Astrocyte (in vitro differentiated cells and primary cell): ENCODE data around the gene VWC2L. TPM values are rescaled to one million over a fixed set of nuclear protein-coding genes. Genes with fewer than 3 reads are reported as not detected.

Experiments
- DNase-seq: peaks from one replicate; pipeline ENCODE4 v3.0.0-alpha.2; 2010; ENCODE audit warnings: low read depth
- FAIRE-seq: peaks from 2 replicates; lab custom pipeline; 2011; peaks lifted over from hg19 to GRCh38; lab: Jason Lieb, UNC
- H2AFZ ChIP-seq: 2 replicates; pipeline ENCODE4 v1.6.0; 2012; ENCODE audit warnings: low read depth, low read length, inconsistent platforms
- H3K27ac ChIP-seq: 2 replicates; pipeline ENCODE4 v1.5.1; 2011; ENCODE audit warnings: low read depth, low read length, inconsistent platforms
- H3K27me3 ChIP-seq: 2 replicates; pipeline ENCODE4 v1.6.0; 2011; ENCODE audit warnings: low read length, inconsistent platforms; ENCODE audit not compliant: insufficient read depth
- H3K36me3 ChIP-seq: 2 replicates; pipeline ENCODE4 v1.5.1; 2011; ENCODE audit warnings: low read length, inconsistent platforms; ENCODE audit not compliant: insufficient read depth
- H3K4me1 ChIP-seq: 2 replicates; pipeline ENCODE4 v1.5.1; 2011; ENCODE audit warnings: low read length, inconsistent platforms; ENCODE audit not compliant: insufficient read depth
- H3K4me2 ChIP-seq: 2 replicates; pipeline ENCODE4 v1.6.0; 2012; ENCODE audit warnings: low read length, inconsistent platforms
- H3K4me3 ChIP-seq: 2 replicates; pipeline ENCODE4 v1.5.1; 2011; ENCODE audit warnings: low read depth, mild to moderate bottlenecking, low read length, inconsistent platforms; ENCODE audit not compliant: insufficient read depth
- H3K79me2 ChIP-seq: 2 replicates; pipeline ENCODE4 v1.6.0; 2012; ENCODE audit warnings: mild to moderate bottlenecking, low read length, inconsistent platforms; ENCODE audit not compliant: insufficient read depth
- H3K9ac ChIP-seq: 2 replicates; pipeline ENCODE4 v1.6.0; 2012; ENCODE audit warnings: mild to moderate bottlenecking, low read length, inconsistent platforms
- H3K9me3 ChIP-seq: 2 replicates; pipeline ENCODE4 v1.5.1; 2012; ENCODE audit warnings: low read depth, mild to moderate bottlenecking, low read length, inconsistent platforms; ENCODE audit not compliant: insufficient read depth
- H4K20me1 ChIP-seq: 2 replicates; pipeline ENCODE4 v1.6.0; 2012; ENCODE audit warnings: low read length, inconsistent platforms; ENCODE audit not compliant: insufficient read depth
- H3K27ac Mint-ChIP-seq: one replicate; pipeline ENCODE4 v1.8.0; 2021; ENCODE audit warnings: mild to moderate bottlenecking, mixed read lengths; ENCODE audit not compliant: unreplicated experiment
- H3K27me3 Mint-ChIP-seq: one replicate; pipeline ENCODE4 v1.8.0; 2021; ENCODE audit warnings: low read depth, mixed read lengths; ENCODE audit not compliant: unreplicated experiment
- H3K36me3 Mint-ChIP-seq: one replicate; pipeline ENCODE4 v1.8.0; 2021; ENCODE audit warnings: low read depth, mixed read lengths; ENCODE audit not compliant: unreplicated experiment
- H3K4me1 Mint-ChIP-seq: one replicate; pipeline ENCODE4 v1.8.0; 2021; ENCODE audit warnings: low read depth, mixed read lengths; ENCODE audit not compliant: unreplicated experiment
- H3K4me3 Mint-ChIP-seq: one replicate; pipeline ENCODE4 v1.8.0; 2021; ENCODE audit warnings: mild to moderate bottlenecking, moderate library complexity, mixed read lengths; ENCODE audit not compliant: unreplicated experiment
- H3K9me3 Mint-ChIP-seq: one replicate; pipeline ENCODE4 v1.8.0; 2021; ENCODE audit warnings: mild to moderate bottlenecking, mixed read lengths; ENCODE audit not compliant: unreplicated experiment
- CTCF ChIP-seq: IDR thresholded peaks from 2 replicates; pipeline ENCODE4 v1.5.1; 2011; ENCODE audit warnings: low read depth, mild to moderate bottlenecking, inconsistent platforms, low read length, moderate library complexity; ENCODE audit not compliant: insufficient read depth
- EZH2 ChIP-seq: IDR thresholded peaks from 2 replicates; pipeline ENCODE4 v1.6.1; 2012; ENCODE audit warnings: mild to moderate bottlenecking, low read length, inconsistent platforms; ENCODE audit not compliant: insufficient read depth
- total RNA-seq: library from RNA; stranded (reverse); gene quantifications from 2 replicates; pipeline ENCODE4 v1.2.1, GENCODE V29; 2021

The VWC2L gene
- total RNA-seq, 1 donor from 2014 or later = not detected

- no peaks in the 10 kb centered on the region for H3K36me3 ChIP-seq
Observed at GRCh38 chr2:214558341-214558740, 147.5 kb downstream of the VWC2L start.

DNA sequence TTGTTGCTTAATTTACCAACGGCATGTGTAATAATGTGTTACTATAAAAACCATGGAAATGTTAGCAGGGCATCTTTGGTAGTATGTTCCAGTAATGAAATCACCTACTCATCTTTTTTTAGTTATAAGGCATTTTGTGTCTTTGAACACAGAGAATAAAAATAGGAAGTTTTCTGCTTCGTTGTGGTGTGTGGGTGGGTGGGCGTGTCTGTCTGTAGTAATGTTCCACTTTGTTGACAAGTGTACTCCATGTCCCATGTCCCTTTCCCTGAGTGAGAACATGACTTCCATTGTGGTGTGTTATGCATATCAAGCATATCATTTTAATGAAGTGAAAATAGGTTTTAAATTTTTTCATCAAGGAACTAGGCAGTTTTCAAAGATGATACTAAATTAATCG lies 149.3 kb downstream of the VWC2L start:
- Mint-ChIP-seq H3K4me3 (no peak overlapping the region), H3K9me3 (peaks cover 7% of the 10 kb centered on the region), H3K27ac (no peak overlapping the region), H3K27me3 (no peaks in the 10 kb centered on the region), H3K36me3 (no peaks in the 10 kb centered on the region), H3K4me1 (peaks cover 5% of the 10 kb centered on the region)
- no peak overlapping the region for H3K9ac ChIP-seq
- no peaks in the 10 kb centered on the region for H3K27me3 ChIP-seq
- no peak overlapping the region for H3K4me2 ChIP-seq
- no peak overlapping the region for H3K4me3 ChIP-seq
- TF ChIP-seq EZH2 (no peak), CTCF (no peak)
- DNase-seq (no peak), FAIRE-seq (no peak)
- H3K27ac ChIP-seq = no peak overlapping the region
- H3K36me3 ChIP-seq = no peaks in the 10 kb centered on the region
- H3K79me2 ChIP-seq = no peaks in the 10 kb centered on the region
- no peak overlapping the region for H2AFZ ChIP-seq
- H4K20me1 ChIP-seq = no peaks in the 10 kb centered on the region
- H3K9me3 ChIP-seq = no peaks in the 10 kb centered on the region
- H3K4me1 ChIP-seq = no peaks in the 10 kb centered on the region

More at GRCh38 chr2:214558341-214558740, 147.5 kb downstream of the VWC2L start:
- Mint-ChIP-seq H3K27me3 (no peaks in the 10 kb centered on the region), H3K9me3 (peaks cover 4% of the 10 kb centered on the region), H3K36me3 (no peaks in the 10 kb centered on the region), H3K27ac (no peak overlapping the region), H3K4me3 (no peak overlapping the region), H3K4me1 (peaks cover 5% of the 10 kb centered on the region)
- H3K4me3 ChIP-seq = no peak overlapping the region
- no peak overlapping the region for H3K4me2 ChIP-seq
- H4K20me1 ChIP-seq = no peaks in the 10 kb centered on the region
- no peak overlapping the region for H3K27ac ChIP-seq
- H3K4me1 ChIP-seq = no peaks in the 10 kb centered on the region
- no peak overlapping the region for H3K9ac ChIP-seq
- FAIRE-seq = no peak
- no peaks in the 10 kb centered on the region for H3K27me3 ChIP-seq
- TF ChIP-seq EZH2 = no peak
- H3K79me2 ChIP-seq = no peaks in the 10 kb centered on the region
- H2AFZ ChIP-seq = no peak overlapping the region
- DNase-seq = no peak
- H3K9me3 ChIP-seq = no peaks in the 10 kb centered on the region

GRCh38 chr2:214560618-214561190 lies 149.8 kb downstream of the VWC2L start:
- Histone ChIP-seq H4K20me1 (no peaks in the 10 kb centered on the region), H3K9ac (no peak overlapping the region), H3K4me2 (no peak overlapping the region), H3K4me3 (no peak overlapping the region), H2AFZ (no peak overlapping the region), H3K27me3 (no peaks in the 10 kb centered on the region), H3K79me2 (no peaks in the 10 kb centered on the region), H3K9me3 (no peaks in the 10 kb centered on the region), H3K4me1 (no peaks in the 10 kb centered on the region), H3K27ac (no peak overlapping the region), H3K36me3 (no peaks in the 10 kb centered on the region)
- TF ChIP-seq CTCF (no peak), EZH2 (no peak)
- Mint-ChIP-seq H3K27me3 (no peaks in the 10 kb centered on the region), H3K4me1 (peaks cover 5% of the 10 kb centered on the region), H3K9me3 (peaks cover 7% of the 10 kb centered on the region), H3K27ac (no peak overlapping the region), H3K4me3 (no peak overlapping the region), H3K36me3 (no peaks in the 10 kb centered on the region)
- FAIRE-seq (no peak), DNase-seq (no peak)
